ENCODE measurements around the gene CELF2. TPM values are rescaled to one million over a fixed set of nuclear protein-coding genes. Genes with fewer than 3 reads are reported as not detected.

The CELF2 gene
- total RNA-seq, 1 donor from 2014 or later, result 31.6 TPM

DNA sequence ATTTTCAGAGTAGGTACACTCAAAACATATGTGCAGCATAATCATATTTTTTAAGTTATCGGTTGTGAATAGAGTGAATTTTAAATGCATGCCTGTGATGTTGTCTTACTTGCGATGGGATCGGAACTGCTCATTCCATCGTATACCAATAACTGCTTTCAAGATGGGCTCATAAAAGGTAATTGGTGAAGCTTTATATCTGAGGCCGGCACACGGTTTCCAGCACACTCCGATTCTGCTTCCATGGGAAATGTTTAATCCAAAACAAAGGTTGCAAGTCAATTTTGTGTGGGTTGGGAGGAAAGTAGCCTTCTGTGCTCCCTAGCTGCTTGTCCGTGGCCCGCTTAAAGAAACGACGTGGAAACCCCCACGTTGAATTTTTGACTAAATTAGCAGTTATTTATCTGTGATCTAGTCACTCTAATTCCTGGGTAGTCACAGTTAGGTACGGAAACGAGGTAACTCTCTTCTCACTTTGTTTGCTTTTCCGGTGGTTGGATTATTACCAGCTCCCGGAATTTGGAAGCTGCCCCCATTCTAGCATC lies 10.1 kb upstream of the CELF2 start:
- TF ChIP-seq EZH2phosphoT487 (IDR thresholded peaks at IDR 0.05) (no peak), EZH2 (IDR thresholded peaks at IDR 0.05) (no peak)
- TF ChIP-seq, protein P1, sequence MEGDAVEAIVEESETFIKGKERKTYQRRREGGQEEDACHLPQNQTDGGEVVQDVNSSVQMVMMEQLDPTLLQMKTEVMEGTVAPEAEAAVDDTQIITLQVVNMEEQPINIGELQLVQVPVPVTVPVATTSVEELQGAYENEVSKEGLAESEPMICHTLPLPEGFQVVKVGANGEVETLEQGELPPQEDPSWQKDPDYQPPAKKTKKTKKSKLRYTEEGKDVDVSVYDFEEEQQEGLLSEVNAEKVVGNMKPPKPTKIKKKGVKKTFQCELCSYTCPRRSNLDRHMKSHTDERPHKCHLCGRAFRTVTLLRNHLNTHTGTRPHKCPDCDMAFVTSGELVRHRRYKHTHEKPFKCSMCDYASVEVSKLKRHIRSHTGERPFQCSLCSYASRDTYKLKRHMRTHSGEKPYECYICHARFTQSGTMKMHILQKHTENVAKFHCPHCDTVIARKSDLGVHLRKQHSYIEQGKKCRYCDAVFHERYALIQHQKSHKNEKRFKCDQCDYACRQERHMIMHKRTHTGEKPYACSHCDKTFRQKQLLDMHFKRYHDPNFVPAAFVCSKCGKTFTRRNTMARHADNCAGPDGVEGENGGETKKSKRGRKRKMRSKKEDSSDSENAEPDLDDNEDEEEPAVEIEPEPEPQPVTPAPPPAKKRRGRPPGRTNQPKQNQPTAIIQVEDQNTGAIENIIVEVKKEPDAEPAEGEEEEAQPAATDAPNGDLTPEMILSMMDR (IDR thresholded peaks at IDR 0.05), result no peak
- Histone ChIP-seq H3K36me3 (no peaks in the 10 kb centered on the region), H3K9me3 (ENCODE audit: low read depth) (no peaks in the 10 kb centered on the region), H4K20me1 (ENCODE audit: low read depth) (no peaks in the 10 kb centered on the region), H3K79me2 (ENCODE audit: low read depth) (no peaks in the 10 kb centered on the region), H3F3A (ENCODE audit: low read depth) (no peaks in the 10 kb centered on the region), H3K27ac (no peak overlapping the region), H3K4me3 (no peak overlapping the region), H3K9ac (no peak overlapping the region), H2AFZ (replicated peaks) (no peak overlapping the region), H3K4me2 (no peak overlapping the region), H3K27me3 (no peaks in the 10 kb centered on the region), H3K4me1 (peaks cover 23% of the 10 kb centered on the region)
- Mint-ChIP-seq H3K9me3 (peaks cover 3% of the 10 kb centered on the region), H3K27me3 (ENCODE audit: insufficient read depth, low read depth) (peaks cover 7% of the 10 kb centered on the region), H3K4me1 (peaks cover 75% of the 10 kb centered on the region), H3K4me3 (no peak overlapping the region), H3K36me3 (no peaks in the 10 kb centered on the region), H3K27ac (no peak overlapping the region)
- DNase-seq (ENCODE audit: low spot score), result no peak

DNA sequence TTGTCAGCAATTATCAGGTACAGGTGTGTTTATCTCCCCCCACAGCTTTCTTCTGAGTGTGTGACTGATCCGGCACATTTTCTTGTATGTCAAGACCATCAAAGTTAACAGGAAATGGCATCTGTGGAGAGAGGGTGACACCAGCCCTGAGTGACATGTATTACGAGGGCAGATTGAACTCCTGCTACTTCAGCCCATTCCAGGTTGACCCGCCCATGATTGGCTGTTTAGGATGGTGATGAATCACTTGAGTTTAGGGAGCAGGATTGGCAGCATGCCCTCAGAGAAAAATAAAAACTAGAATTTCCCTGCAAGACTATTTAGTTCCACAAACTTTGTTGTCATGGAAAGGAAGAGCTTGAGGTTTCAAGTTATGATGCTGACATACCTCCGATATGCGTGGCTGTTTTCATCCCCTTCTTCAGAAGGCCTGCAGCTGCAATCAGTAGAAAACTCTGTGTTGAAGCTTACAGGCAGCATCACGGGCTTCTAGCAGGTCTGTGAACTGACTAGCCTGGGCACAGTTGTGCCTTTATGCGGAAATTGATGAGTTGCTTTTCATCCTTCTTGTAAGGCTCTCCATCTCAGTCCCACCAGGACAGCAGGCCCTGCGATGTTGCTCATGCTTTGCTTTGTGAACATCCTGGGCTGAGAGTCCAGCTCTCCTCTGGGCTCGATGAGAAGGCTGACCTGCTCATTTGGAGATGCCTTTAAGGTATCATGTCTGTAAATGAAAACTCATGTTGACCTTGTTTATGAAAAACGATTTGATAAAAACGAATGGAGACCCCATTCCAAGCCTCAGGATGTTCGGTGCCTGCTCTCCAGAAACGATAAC lies 8.0 kb upstream of the CELF2 start:
- peaks cover 40% of the 10 kb centered on the region for H3K4me1 ChIP-seq
- no peak overlapping the region for H3K9ac ChIP-seq

DNA sequence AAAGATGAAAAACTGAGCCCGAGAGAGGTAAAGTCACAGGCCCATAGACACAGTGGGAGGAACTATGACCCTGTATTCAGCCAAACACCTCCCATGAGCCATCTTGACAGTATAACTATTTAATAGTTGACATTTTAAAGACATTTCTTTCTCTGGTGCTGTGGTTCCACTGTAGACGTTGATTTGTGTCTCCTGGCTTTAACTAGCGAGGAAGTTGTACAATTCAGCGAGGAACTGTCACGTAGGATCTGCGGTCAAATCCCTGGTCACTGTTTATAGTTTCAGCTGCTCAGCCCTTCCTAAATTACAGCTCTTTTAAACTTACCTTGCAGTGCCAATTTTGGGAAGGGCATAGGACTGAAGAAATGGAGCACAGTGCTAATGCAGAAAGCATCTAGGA lies 7.1 kb upstream of the CELF2 start:
- Histone ChIP-seq H3K4me3 (no peak overlapping the region), H4K20me1 (ENCODE audit: low read depth) (no peaks in the 10 kb centered on the region), H3K4me1 (peaks cover 44% of the 10 kb centered on the region), H3K9ac (no peak overlapping the region), H3K27ac (no peak overlapping the region), H3K27me3 (no peaks in the 10 kb centered on the region), H2AFZ (replicated peaks) (no peak overlapping the region), H3K36me3 (no peaks in the 10 kb centered on the region), H3K4me2 (no peak overlapping the region), H3K9me3 (ENCODE audit: low read depth) (no peaks in the 10 kb centered on the region), H3K79me2 (ENCODE audit: low read depth) (no peaks in the 10 kb centered on the region), H3F3A (ENCODE audit: low read depth) (peaks cover 6% of the 10 kb centered on the region)
- DNase-seq (ENCODE audit: low spot score), result no peak
- Mint-ChIP-seq H3K9me3 (peaks cover 3% of the 10 kb centered on the region), H3K4me1 (peaks cover 76% of the 10 kb centered on the region), H3K4me3 (no peak overlapping the region), H3K27me3 (ENCODE audit: insufficient read depth, low read depth) (peaks cover 9% of the 10 kb centered on the region), H3K36me3 (no peaks in the 10 kb centered on the region), H3K27ac (no peak overlapping the region)
- TF ChIP-seq EZH2phosphoT487 (IDR thresholded peaks at IDR 0.05) (no peak), EZH2 (IDR thresholded peaks at IDR 0.05) (no peak)
- TF ChIP-seq, protein P1 (IDR thresholded peaks at IDR 0.05), result no peak

More for the DNA sequence above, 8.0 kb upstream of the CELF2 start:
- no peaks in the 10 kb centered on the region for H3K36me3 Mint-ChIP-seq
- H3K27ac ChIP-seq, result no peak overlapping the region
- H2AFZ ChIP-seq (replicated peaks), result no peak overlapping the region
- H3K4me3 ChIP-seq, result no peak overlapping the region
- peaks cover 9% of the 10 kb centered on the region for H3K27me3 Mint-ChIP-seq (ENCODE audit: insufficient read depth, low read depth)
- H3K4me3 Mint-ChIP-seq, result no peak overlapping the region
- no peaks in the 10 kb centered on the region for H3K36me3 ChIP-seq
- H4K20me1 ChIP-seq (ENCODE audit: low read depth), result no peaks in the 10 kb centered on the region
- peaks cover 76% of the 10 kb centered on the region for H3K4me1 Mint-ChIP-seq
- DNase-seq (ENCODE audit: low spot score), result no peak
- peaks cover 3% of the 10 kb centered on the region for H3K9me3 Mint-ChIP-seq
- TF ChIP-seq EZH2phosphoT487 (IDR thresholded peaks at IDR 0.05) (no peak), EZH2 (IDR thresholded peaks at IDR 0.05) (no peak)
- TF ChIP-seq, protein P1 (IDR thresholded peaks at IDR 0.05), result no peak
- H3K9me3 ChIP-seq (ENCODE audit: low read depth), result no peaks in the 10 kb centered on the region
- H3K27ac Mint-ChIP-seq, result peak overlapping the region; percentile 75
- H3K79me2 ChIP-seq (ENCODE audit: low read depth), result no peaks in the 10 kb centered on the region
- H3K27me3 ChIP-seq, result no peaks in the 10 kb centered on the region
- no peak overlapping the region for H3K4me2 ChIP-seq
- H3F3A ChIP-seq (ENCODE audit: low read depth), result no peaks in the 10 kb centered on the region
